Lower leg skin (tissue), 4 donors: ENCODE results near the gene ORC2. TPM values are rescaled to one million over a fixed set of nuclear protein-coding genes. Genes with fewer than 3 reads are reported as not detected.
A peak's percentile ranks its signal among the peaks of the same experiment; 100 is the strongest.
"Not testable (repeated sequence)": the region's sequence is repeated elsewhere in the genome, so short reads cannot be mapped to it uniquely, and the experiment has no call there.

Experiments used
- DNase-seq, 2 donors: peaks; one replicate each; pipeline ENCODE4 v3.0.0-alpha.2; 2019; ENCODE audit warnings: low spot score in 2 of 2
- H3K4me3 ChIP-seq: fragments of 200-600 bp; sonication (generic); 2 replicates; pipeline ENCODE4 v1.5.1; 2017; ENCODE audit warnings: mild to moderate bottlenecking, low read depth; ENCODE audit not compliant: poor library complexity, severe bottlenecking
- CTCF ChIP-seq, 3 donors: fragments of 450-650 bp; IDR thresholded peaks; one replicate each; pipeline ENCODE4 v1.5.1; 2016; ENCODE audit warnings: antibody characterized with exemption in 3 of 3, mild to moderate bottlenecking in 3 of 3, moderate library complexity in 2 of 3
- POLR2A ChIP-seq, 2 donors: fragments of 450-650 bp; IDR thresholded peaks; one replicate each; pipeline ENCODE4 v1.6.1; 2016 to 2017; ENCODE audit warnings: antibody characterized with exemption in 2 of 2, mild to moderate bottlenecking in 1 of 2, moderate library complexity in 1 of 2
- WGBS, 2 donors: methylation state at CpG; one replicate each; pipeline ENCODE4 v1.1.5; 2018; 5-methylcytosine and 5-hydroxymethylcytosine counted together
- intact Hi-C: fragments of 100-400 bp; cut with DNase I; formaldehyde crosslinking; loops from one replicate; pipeline ENCODE4 v1.15.0; 2023; ENCODE audit warnings: low total_unique reads
- total RNA-seq, 4 donors: library from RNA; depleted of rRNA; stranded (reverse); fragments of >200 nt; gene quantifications; one replicate each; pipeline ENCODE4 v1.1.0, GENCODE V29; 2016

The ORC2 gene
- total RNA-seq, 4 donors from 2014 or later, result 10.1 to 20.8 (median 15.5) TPM

- DNase-seq, result no peak
- 76 to 86% methylated on average over 2 of the region's 2 CpGs for WGBS, 2 donors
- no peak for TF ChIP-seq CTCF (IDR thresholded peaks at IDR 0.05)
- TF ChIP-seq POLR2A (IDR thresholded peaks at IDR 0.05), result no peak
- no peak overlapping the region for H3K4me3 ChIP-seq
- intact Hi-C loops, result no loop called here
Measured at GRCh38 chr2:200968735-200969134, 5.3 kb upstream of the ORC2 start.

GRCh38 chr2:200968162-200968561 lies 4.7 kb upstream of the ORC2 start:
- intact Hi-C loops, result no loop called here
- TF ChIP-seq POLR2A (IDR thresholded peaks at IDR 0.05), result no peak
- no peak for TF ChIP-seq CTCF (IDR thresholded peaks at IDR 0.05)
- H3K4me3 ChIP-seq, result no peak overlapping the region
- no peak for DNase-seq
- 66 to 79% methylated on average over 1 of the region's 1 CpG for WGBS, 2 donors

- 23 to 28% methylated on average over 4 of the region's 4 CpGs for WGBS, 2 donors
- no peak for DNase-seq
- intact Hi-C loops, result no loop called here
Measured at GRCh38 chr2:200966770-200967169, 3.3 kb upstream of the ORC2 start.

GRCh38 chr2:200964498-200964897 lies 1.0 kb upstream of the ORC2 start:
- no peak for DNase-seq
- peak overlapping the region; percentile 70 for H3K4me3 ChIP-seq
- no peak for TF ChIP-seq CTCF (IDR thresholded peaks at IDR 0.05)
- TF ChIP-seq POLR2A (IDR thresholded peaks at IDR 0.05), result no peak
- WGBS, 2 donors, result 67 to 85% methylated on average over 6 of the region's 6 CpGs
- intact Hi-C loops, result no loop called here

More at GRCh38 chr2:200966770-200967169, 3.3 kb upstream of the ORC2 start:
- H3K4me3 ChIP-seq, result no peak overlapping the region
- TF ChIP-seq CTCF (IDR thresholded peaks at IDR 0.05), result no peak
- TF ChIP-seq POLR2A (IDR thresholded peaks at IDR 0.05), result no peak

- DNase-seq, intact Hi-C loops: not testable (repeated sequence)
- WGBS, 2 donors, result 0% methylated on average over 21 of the region's 21 CpGs
- H3K4me3 ChIP-seq, result peak overlapping the region; percentile 70
Measured at GRCh38 chr2:200963918-200964252, 425 bp upstream of the ORC2 start.

GRCh38 chr2:200962811-200963123 lies 693 bp downstream of the ORC2 start:
- TF ChIP-seq POLR2A (IDR thresholded peaks at IDR 0.05) (no peak), CTCF (IDR thresholded peaks at IDR 0.05) (no peak)
- DNase-seq, result no peak
- peak overlapping the region; percentile 70 for H3K4me3 ChIP-seq
- WGBS, 2 donors, result 1 to 3% methylated on average over 7 of the region's 7 CpGs
- intact Hi-C loops, result no loop called here
